IMR-90 (cell line): ENCODE measurements around the gene TSSK3. TPM values are rescaled to one million over a fixed set of nuclear protein-coding genes. Genes with fewer than 3 reads are reported as not detected.

Experiments
- ATAC-seq: fragments of 200-7000 bp; cut with Tn5 transposase; 2 replicates; pipeline ENCODE4 v1.9.1; 2020; ENCODE audit warnings: low read depth, mild to moderate bottlenecking, moderate library complexity
- BruUV-seq: library from RNA; stranded (reverse); fragments of 400-500 nt; replicated peaks from 2 replicates; lab custom pipeline; 2021; lab: Mats Ljungman, UMichigan
- CTCF ChIA-PET: fragments of 300-600 bp; formaldehyde crosslinking; extraction: SDS; loops from one replicate; lab custom pipeline; 2021; ENCODE audit warnings: antibody characterized with exemption; lab: Yijun Ruan, JAX
- POLR2A ChIA-PET: fragments of 300-600 bp; sonication (Branson Sonifier 250); formaldehyde crosslinking; loops from one replicate; lab custom pipeline; 2022; ENCODE audit warnings: antibody characterized with exemption; ENCODE audit not compliant: unreplicated experiment; lab: Charles Lee
- DNase-seq: peaks from one replicate; pipeline ENCODE4 v3.0.0; 2013
- H2AFZ ChIP-seq: replicated peaks from 2 replicates; pipeline ENCODE3; 2013; ENCODE audit warnings: low read length, mild to moderate bottlenecking; ENCODE audit not compliant: poor library complexity
- H2AK5ac ChIP-seq: 2 replicates; pipeline ENCODE4 v1.6.1; 2013; ENCODE audit warnings: low read depth, low read length, inconsistent platforms
- H2AK9ac ChIP-seq: replicated peaks from 2 replicates; pipeline ENCODE3; 2013; ENCODE audit warnings: mild to moderate bottlenecking, low read depth, low read length, moderate library complexity; ENCODE audit not compliant: poor library complexity
- H2BK120ac ChIP-seq: 2 replicates; pipeline ENCODE4 v1.6.1; 2013; ENCODE audit warnings: low read depth, low read length, inconsistent platforms
- H2BK15ac ChIP-seq: 3 replicates; pipeline ENCODE4 v1.6.1; 2013; ENCODE audit warnings: low read depth, low read length, inconsistent platforms
- H2BK20ac ChIP-seq: 2 replicates; pipeline ENCODE4 v1.6.1; 2013; ENCODE audit warnings: low read depth, mild to moderate bottlenecking, inconsistent platforms, low read length, moderate library complexity
- H2BK5ac ChIP-seq: 2 replicates; pipeline ENCODE4 v1.6.1; 2013; ENCODE audit warnings: mild to moderate bottlenecking, low read depth, low read length, inconsistent platforms; ENCODE audit not compliant: poor library complexity, severe bottlenecking
- H3K14ac ChIP-seq: replicated peaks from 2 replicates; pipeline ENCODE4 v1.6.1; 2013; ENCODE audit warnings: low read depth, low read length, inconsistent platforms
- H3K18ac ChIP-seq: 2 replicates; pipeline ENCODE4 v1.6.1; 2013; ENCODE audit warnings: low read depth, low read length, control low read depth
- H3K23ac ChIP-seq: 2 replicates; pipeline ENCODE4 v1.6.1; 2013; ENCODE audit warnings: low read depth, low read length, inconsistent platforms
- H3K27ac ChIP-seq: 2 replicates; pipeline ENCODE4 v1.5.1; 2013; ENCODE audit warnings: mild to moderate bottlenecking, control low read depth, low read length; ENCODE audit not compliant: insufficient read depth
- H3K27me3 ChIP-seq: 2 replicates; pipeline ENCODE4 v1.6.1; 2013; ENCODE audit warnings: low read length; ENCODE audit not compliant: control insufficient read depth, insufficient read depth
- H3K36me3 ChIP-seq: 2 replicates; pipeline ENCODE4 v1.6.1; 2013; ENCODE audit warnings: low read length, mixed read lengths; ENCODE audit not compliant: control insufficient read depth, insufficient read depth
- H3K4ac ChIP-seq: 2 replicates; pipeline ENCODE4 v1.6.1; 2013; ENCODE audit warnings: low read depth, low read length, inconsistent platforms
- H3K4me1 ChIP-seq: 2 replicates; pipeline ENCODE4 v1.6.1; 2013; ENCODE audit warnings: low read length, mixed read lengths; ENCODE audit not compliant: control insufficient read depth, insufficient read depth
- H3K4me2 ChIP-seq: 2 replicates; pipeline ENCODE4 v1.6.1; 2013; ENCODE audit warnings: low read depth, mild to moderate bottlenecking, control low read depth, low read length, moderate library complexity
- H3K4me3 ChIP-seq: 2 replicates; pipeline ENCODE4 v1.5.1; 2013; ENCODE audit warnings: low read depth, mild to moderate bottlenecking, control low read depth, low read length, moderate library complexity; ENCODE audit not compliant: insufficient read depth
- H3K56ac ChIP-seq: 2 replicates; pipeline ENCODE4 v1.6.1; 2013; ENCODE audit warnings: low read length, inconsistent platforms; ENCODE audit not compliant: insufficient read depth; ENCODE audit errors: extremely low read depth
- H3K79me1 ChIP-seq, 2 experiments: 2 replicates each; pipeline ENCODE4 v1.6.1; 2013; ENCODE audit warnings: low read length in 2 of 2, inconsistent platforms in 1 of 2, low read depth in 1 of 2
- H3K9ac ChIP-seq: 2 replicates; pipeline ENCODE4 v1.6.1; 2013; ENCODE audit warnings: low read depth, low read length, control low read depth
- H3K9me1 ChIP-seq: 2 replicates; pipeline ENCODE4 v1.6.1; 2013; ENCODE audit warnings: low read length, inconsistent platforms; ENCODE audit not compliant: insufficient read depth
- H3K9me3 ChIP-seq: 2 replicates; pipeline ENCODE4 v1.6.1; 2013; ENCODE audit warnings: low read length; ENCODE audit not compliant: control insufficient read depth, insufficient read depth
- H4K20me1 ChIP-seq: 2 replicates; pipeline ENCODE4 v1.6.1; 2013; ENCODE audit warnings: low read length, inconsistent platforms; ENCODE audit not compliant: insufficient read depth
- H4K5ac ChIP-seq: 2 replicates; pipeline ENCODE4 v1.6.1; 2013; ENCODE audit warnings: mild to moderate bottlenecking, low read depth, low read length, control low read depth
- H4K8ac ChIP-seq, 2 experiments: 2 replicates each; pipeline ENCODE4 v1.6.1; 2013; ENCODE audit warnings: low read depth in 2 of 2, low read length in 2 of 2, control low read depth in 1 of 2, inconsistent platforms in 1 of 2
- H4K91ac ChIP-seq: 2 replicates; pipeline ENCODE4 v1.6.1; 2013; ENCODE audit warnings: low read depth, low read length, inconsistent platforms; ENCODE audit not compliant: insufficient read depth
- BHLHE40 ChIP-seq: fragments of 150-350 bp; IDR thresholded peaks from 2 replicates; pipeline ENCODE4 v1.6.1; 2016; ENCODE audit warnings: mild to moderate bottlenecking, low read depth, low read length
- CHD1 ChIP-seq: IDR thresholded peaks from 2 replicates; pipeline ENCODE4 v1.6.1; 2012; ENCODE audit warnings: low read depth, low read length, improper control_type of control experiment
- FOS ChIP-seq: fragments of 150-350 bp; IDR thresholded peaks from 2 replicates; pipeline ENCODE4 v1.6.1; 2016; ENCODE audit warnings: low read depth, low read length
- MXI1 ChIP-seq: IDR thresholded peaks from 2 replicates; pipeline ENCODE4 v1.6.1; 2012; ENCODE audit warnings: low read depth, mild to moderate bottlenecking, low read length, moderate library complexity, borderline replicate concordance
- RAD21 ChIP-seq: IDR thresholded peaks from 2 replicates; pipeline ENCODE4 v1.6.1; 2012; ENCODE audit warnings: low read length, improper control_type of control experiment
- RCOR1 ChIP-seq: IDR thresholded peaks from 2 replicates; pipeline ENCODE4 v1.6.1; 2012; ENCODE audit warnings: mild to moderate bottlenecking, low read length, improper control_type of control experiment; ENCODE audit not compliant: insufficient replicate concordance
- SMC3 ChIP-seq: fragments of 150-350 bp; IDR thresholded peaks from 2 replicates; pipeline ENCODE4 v1.6.1; 2016; ENCODE audit warnings: low read depth, mild to moderate bottlenecking, antibody characterized with exemption, low read length, moderate library complexity
- WGBS, 2 experiments: methylation state at CpG; one replicate each; pipeline versions ENCODE4 v1.1.5 to v1.1.7; 2013; ENCODE audit warnings: missing lambda C conversion rate in 2 of 2; ENCODE audit not compliant: insufficient read length in 1 of 2; ENCODE audit errors: extremely low coverage in 2 of 2; 5-methylcytosine and 5-hydroxymethylcytosine counted together
- dilution Hi-C: fragments of 300-500 bp; cut with HindIII; formaldehyde crosslinking; loops from one replicate; pipeline ENCODE4 v1.14.3; 2018; ENCODE audit warnings: low sequenced_read_pairs; ENCODE audit not compliant: unreplicated experiment
- in situ Hi-C: fragments of 300-500 bp; cut with MboI; formaldehyde crosslinking; loops from 3 replicates; pipeline ENCODE4 v1.14.3; 2019; ENCODE audit warnings: low sequenced_read_pairs, inconsistent platforms, mixed read lengths
- intact Hi-C: fragments of 100-400 bp; cut with micrococcal nuclease; formaldehyde crosslinking; loops from 2 replicates; pipeline ENCODE4 v1.10.0; 2022
- polyA plus RNA-seq, 3 experiments: library from polyadenylated mRNA; depleted of rRNA; stranded (reverse); fragments of >200 nt; gene quantifications; 2 replicates each; pipeline ENCODE4 v1.2.3, GENCODE V29; 2012; ENCODE audit warnings: low replicate concordance in 1 of 3
- total RNA-seq: library from RNA; depleted of rRNA; stranded (reverse); fragments of >200 nt; gene quantifications from 2 replicates; pipeline ENCODE4 v1.2.3, GENCODE V29; 2012
- TF ChIP-seq, protein P1 (sequence below): fragments of 150-350 bp; IDR thresholded peaks from 2 replicates; pipeline ENCODE4 v1.6.1; 2017; ENCODE audit warnings: mild to moderate bottlenecking, antibody characterized with exemption, low read length, low read depth
- TF ChIP-seq, protein P2 (sequence below): fragments of 150-350 bp; IDR thresholded peaks from 2 replicates; pipeline ENCODE4 v1.6.1; 2016; ENCODE audit warnings: low read depth, mild to moderate bottlenecking, low read length, moderate library complexity, borderline replicate concordance

The TSSK3 gene
- total and polyA plus RNA-seq, 2 of the 4 experiments (the other 2 are of a cell fraction) = 0.96 TPM; not detected in 1

DNA sequence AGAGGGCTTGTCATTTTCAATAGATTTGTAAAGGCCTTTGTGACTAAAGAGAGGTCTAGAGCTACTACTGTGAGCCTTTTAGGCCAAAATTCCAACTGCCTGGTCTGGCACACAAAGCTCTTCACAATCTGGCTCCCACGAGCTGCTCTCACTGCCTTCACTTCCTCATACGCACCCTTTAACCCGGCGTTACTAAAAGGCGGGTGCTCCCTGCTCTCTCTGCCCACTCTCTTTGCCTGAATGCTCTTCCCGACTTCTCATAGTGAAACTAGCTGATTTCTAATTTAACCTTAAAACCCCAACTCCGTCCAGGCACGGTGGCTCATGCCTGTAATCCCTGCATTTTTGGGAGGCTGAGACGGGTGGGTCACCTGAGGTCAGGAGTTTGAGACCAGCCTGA lies 17.7 kb downstream of the TSSK3 start:
- no TSS peak for BruUV-seq

More for the DNA sequence above, 17.7 kb downstream of the TSSK3 start:
- H4K5ac ChIP-seq = no peak overlapping the region
- H3K18ac ChIP-seq = no peak overlapping the region
- POLR2A ChIA-PET = no interaction called here
- no peak overlapping the region for H2BK120ac ChIP-seq
- H2AK9ac ChIP-seq = no peak overlapping the region
- H2BK15ac ChIP-seq = no peak overlapping the region
- H3K4ac ChIP-seq = no peak overlapping the region
- H2BK20ac ChIP-seq = no peak overlapping the region
- no peak overlapping the region for H3K9ac ChIP-seq
- H3K23ac ChIP-seq = no peak overlapping the region
- H3K36me3 ChIP-seq = peaks cover 72% of the 10 kb centered on the region
- no peaks in the 10 kb centered on the region for H3K9me1 ChIP-seq
- no peaks in the 10 kb centered on the region for H4K20me1 ChIP-seq
- in situ Hi-C loops = no loop called here
- H3K14ac ChIP-seq = no peak overlapping the region
- H2BK5ac ChIP-seq = no peak overlapping the region
- H3K27me3 ChIP-seq = no peaks in the 10 kb centered on the region
- H2AK5ac ChIP-seq = no peak overlapping the region
- H3K4me2 ChIP-seq = no peak overlapping the region
- intact Hi-C loops = no loop called here
- CTCF ChIA-PET = no interaction called here
- dilution Hi-C loops = no loop called here
- no peak overlapping the region for H3K56ac ChIP-seq
- no peak overlapping the region for H3K4me3 ChIP-seq
- no peak overlapping the region for H4K91ac ChIP-seq
- no peak for DNase-seq
- no peak for TF ChIP-seq BHLHE40
- no peak for TF ChIP-seq SMC3
- TF ChIP-seq RAD21 = no peak
- no peak for TF ChIP-seq FOS
- TF ChIP-seq, protein P1, sequence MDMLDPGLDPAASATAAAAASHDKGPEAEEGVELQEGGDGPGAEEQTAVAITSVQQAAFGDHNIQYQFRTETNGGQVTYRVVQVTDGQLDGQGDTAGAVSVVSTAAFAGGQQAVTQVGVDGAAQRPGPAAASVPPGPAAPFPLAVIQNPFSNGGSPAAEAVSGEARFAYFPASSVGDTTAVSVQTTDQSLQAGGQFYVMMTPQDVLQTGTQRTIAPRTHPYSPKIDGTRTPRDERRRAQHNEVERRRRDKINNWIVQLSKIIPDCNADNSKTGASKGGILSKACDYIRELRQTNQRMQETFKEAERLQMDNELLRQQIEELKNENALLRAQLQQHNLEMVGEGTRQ = no peak
- TF ChIP-seq, protein P2, sequence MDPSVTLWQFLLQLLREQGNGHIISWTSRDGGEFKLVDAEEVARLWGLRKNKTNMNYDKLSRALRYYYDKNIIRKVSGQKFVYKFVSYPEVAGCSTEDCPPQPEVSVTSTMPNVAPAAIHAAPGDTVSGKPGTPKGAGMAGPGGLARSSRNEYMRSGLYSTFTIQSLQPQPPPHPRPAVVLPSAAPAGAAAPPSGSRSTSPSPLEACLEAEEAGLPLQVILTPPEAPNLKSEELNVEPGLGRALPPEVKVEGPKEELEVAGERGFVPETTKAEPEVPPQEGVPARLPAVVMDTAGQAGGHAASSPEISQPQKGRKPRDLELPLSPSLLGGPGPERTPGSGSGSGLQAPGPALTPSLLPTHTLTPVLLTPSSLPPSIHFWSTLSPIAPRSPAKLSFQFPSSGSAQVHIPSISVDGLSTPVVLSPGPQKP = no peak
- TF ChIP-seq RCOR1 = no peak
- no peak for TF ChIP-seq CHD1
- TF ChIP-seq MXI1 = no peak
- H3K4me1 ChIP-seq = no peaks in the 10 kb centered on the region
- WGBS, 2 experiments = 94% methylated on average over 3 of the region's 9 CpGs; no CpG with 5 or more reads in 1 of the 2 experiments
- H4K8ac ChIP-seq = no peak overlapping the region
- no peaks in the 10 kb centered on the region for H3K9me3 ChIP-seq
- peaks cover 5 to 11% of the 10 kb centered on the region in 2 experiments for H3K79me1 ChIP-seq
- no peak for ATAC-seq
- no peak overlapping the region for H2AFZ ChIP-seq
- no peak overlapping the region for H3K27ac ChIP-seq
